Measurements from ENCODE around the gene OR5AU1.

- TF ChIP-seq CTCF (conservative IDR thresholded peaks at IDR 0.05) = no peak
- no peak for TF ChIP-seq EZH2 (IDR thresholded peaks at IDR 0.05; ENCODE audit: low read depth)
Observed at GRCh38 chr14:21120686-21121085, 35.2 kb downstream of the OR5AU1 start.
